GM12892 (cell line): ENCODE data around the gene PPP1R14B.

Experiments used
- POLR2A ChIP-seq: IDR thresholded peaks from 2 replicates; pipeline ENCODE4 v1.6.1; 2011; ENCODE audit warnings: low read depth, low read length, control low read depth
- TAF1 ChIP-seq: IDR thresholded peaks from 2 replicates; pipeline ENCODE4 v1.6.1; 2011; ENCODE audit warnings: low read depth, mild to moderate bottlenecking, control low read depth, low read length, borderline replicate concordance

GRCh38 chr11:64255135-64256128 lies 8.7 kb upstream of the PPP1R14B start:
- TF ChIP-seq POLR2A (no peak), TAF1 (no peak)
